Measurements from ENCODE around the gene RFX5.

GRCh38 chr1:151334822-151335221 is 12.2 kb downstream of the RFX5 start:
- no peak for TF ChIP-seq CTCF (IDR thresholded peaks at IDR 0.05)
- TF ChIP-seq POLR2AphosphoS5 (IDR thresholded peaks at IDR 0.05): no peak

Data from prostate gland (tissue), 2 donors.